ENCODE data around the gene CST6.

The CST6 gene

GRCh38 chr11:66055021-66055420 is 43.2 kb downstream of the CST6 start:
- Histone ChIP-seq H3K9me3 (ENCODE audit: control insufficient read depth, low read length) (no peaks in the 10 kb centered on the region), H3K4me3 (ENCODE audit: low read length) (no peak overlapping the region), H3K27me3 (replicated peaks; ENCODE audit: control insufficient read depth, insufficient read depth, low read length) (peaks cover under 1% of the 10 kb centered on the region), H3K36me3 (ENCODE audit: control insufficient read depth, insufficient read depth, low read length, severe bottlenecking) (peaks cover 54% of the 10 kb centered on the region), H3K4me1 (ENCODE audit: control insufficient read depth, insufficient read depth, low read length) (peaks cover 45% of the 10 kb centered on the region), H3K9ac (ENCODE audit: low read length) (no peak overlapping the region)
- DNase-seq (ENCODE audit: low read depth), result no peak

- Histone ChIP-seq H3K9ac (ENCODE audit: low read length) (peak overlapping the region; percentile 45), H3K36me3 (ENCODE audit: control insufficient read depth, insufficient read depth, low read length, severe bottlenecking) (peaks cover 69% of the 10 kb centered on the region), H3K4me3 (ENCODE audit: low read length) (no peak overlapping the region), H3K4me1 (ENCODE audit: control insufficient read depth, insufficient read depth, low read length) (peaks cover 38% of the 10 kb centered on the region), H3K27me3 (replicated peaks; ENCODE audit: control insufficient read depth, insufficient read depth, low read length) (no peaks in the 10 kb centered on the region), H3K9me3 (ENCODE audit: control insufficient read depth, low read length) (no peaks in the 10 kb centered on the region)
- DNase-seq (ENCODE audit: low read depth), result no peak
These were observed 44.7 kb downstream of the CST6 start for GRCh38 chr11:66056501-66056900.

- Histone ChIP-seq H3K36me3 (ENCODE audit: control insufficient read depth, insufficient read depth, low read length, severe bottlenecking) (peaks cover 98% of the 10 kb centered on the region), H3K9me3 (ENCODE audit: control insufficient read depth, low read length) (no peaks in the 10 kb centered on the region), H3K4me3 (ENCODE audit: low read length) (no peak overlapping the region), H3K27me3 (replicated peaks; ENCODE audit: control insufficient read depth, insufficient read depth, low read length) (no peaks in the 10 kb centered on the region), H3K9ac (ENCODE audit: low read length) (no peak overlapping the region), H3K4me1 (ENCODE audit: control insufficient read depth, insufficient read depth, low read length) (peaks cover 26% of the 10 kb centered on the region)
- no peak for DNase-seq (ENCODE audit: low read depth)
These were observed 48.3 kb downstream of the CST6 start for GRCh38 chr11:66059966-66060680.

GRCh38 chr11:66061268-66061667 is 49.5 kb downstream of the CST6 start:
- H3K36me3 ChIP-seq (ENCODE audit: control insufficient read depth, insufficient read depth, low read length, severe bottlenecking), result peaks cover 98% of the 10 kb centered on the region
- H3K9ac ChIP-seq (ENCODE audit: low read length), result no peak overlapping the region
- H3K27me3 ChIP-seq (replicated peaks; ENCODE audit: control insufficient read depth, insufficient read depth, low read length), result no peaks in the 10 kb centered on the region
- peaks cover 15% of the 10 kb centered on the region for H3K4me1 ChIP-seq (ENCODE audit: control insufficient read depth, insufficient read depth, low read length)
- DNase-seq (ENCODE audit: low read depth), result no peak
- no peaks in the 10 kb centered on the region for H3K9me3 ChIP-seq (ENCODE audit: control insufficient read depth, low read length)
- H3K4me3 ChIP-seq (ENCODE audit: low read length), result no peak overlapping the region

GRCh38 chr11:66062408-66062807 is 50.6 kb downstream of the CST6 start:
- peaks cover 7% of the 10 kb centered on the region for H3K4me1 ChIP-seq (ENCODE audit: control insufficient read depth, insufficient read depth, low read length)
- H3K4me3 ChIP-seq (ENCODE audit: low read length), result no peak overlapping the region
- no peak for DNase-seq (ENCODE audit: low read depth)
- no peak overlapping the region for H3K9ac ChIP-seq (ENCODE audit: low read length)
- no peaks in the 10 kb centered on the region for H3K9me3 ChIP-seq (ENCODE audit: control insufficient read depth, low read length)
- no peaks in the 10 kb centered on the region for H3K27me3 ChIP-seq (replicated peaks; ENCODE audit: control insufficient read depth, insufficient read depth, low read length)
- H3K36me3 ChIP-seq (ENCODE audit: control insufficient read depth, insufficient read depth, low read length, severe bottlenecking), result peaks cover 98% of the 10 kb centered on the region

All from adipocyte (in vitro differentiated cells).